Cardiac ventricle fibroblast (primary cell): ENCODE results near the gene GDF7. TPM values are rescaled to one million over a fixed set of nuclear protein-coding genes. Genes with fewer than 3 reads are reported as not detected.

Experiments
- total RNA-seq: library from RNA; depleted of rRNA; stranded (reverse); fragments of >200 nt; gene quantifications from 2 replicates; pipeline ENCODE4 v1.2.3, GENCODE V29; 2015

Gene GDF7
- total RNA-seq = under 0.01 TPM in 1 of 2 replicates, not detected in the other

GRCh38 chr2:20666304-20667150 is at the start of gene GDF7:
Gene GDF7, plus strand, starts transcription at chr2:20667144. Its CDS starts 96 bp downstream, at chr2:20667240.

DNA sequence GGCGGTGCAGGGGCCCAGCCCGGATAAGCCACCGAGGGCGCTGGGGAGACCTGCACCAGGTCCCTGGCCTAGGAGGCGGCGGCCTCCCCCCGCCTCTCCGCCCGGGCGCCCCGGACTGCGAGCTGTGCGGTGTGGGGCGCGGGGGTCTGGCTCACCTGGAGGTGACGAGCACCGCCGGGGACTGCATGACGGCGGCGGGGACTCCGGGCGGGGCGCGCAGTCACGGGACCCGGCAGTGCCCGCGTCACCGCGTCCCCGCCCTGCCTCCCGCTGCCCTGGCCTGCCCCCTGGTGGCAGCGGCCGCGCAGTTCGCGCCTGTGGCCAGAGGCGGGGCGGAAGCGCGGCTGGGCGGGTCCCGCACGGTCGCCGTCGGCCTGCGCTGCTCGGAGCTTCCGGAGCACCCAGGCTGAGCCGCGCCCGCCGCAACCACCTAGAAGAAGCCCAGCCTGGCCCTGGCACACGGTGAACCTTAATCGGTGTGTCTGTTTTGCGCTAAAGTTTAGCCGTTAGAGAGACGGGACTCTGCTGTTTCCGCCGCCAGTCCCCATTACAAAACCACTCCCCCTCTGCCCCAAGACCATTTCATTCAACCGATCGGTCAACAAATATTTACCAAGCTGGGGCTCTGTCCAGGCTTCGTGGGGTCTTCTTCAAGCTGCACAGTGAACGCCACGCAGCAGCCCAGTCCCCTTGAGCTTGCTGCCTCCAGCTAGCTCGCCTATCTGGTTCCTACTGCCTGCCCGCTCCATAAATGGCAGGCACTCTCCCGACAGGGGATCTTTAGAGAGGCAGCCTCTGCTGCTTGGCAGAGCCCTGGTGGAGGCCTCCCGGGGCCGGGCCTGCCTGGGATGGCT is 15.8 kb upstream of the GDF7 start, which contains the start of gene HS1BP3:
Gene HS1BP3, minus strand, starts transcription at position 222 of the 854 bp plus-strand sequence. Its CDS starts 35 bp downstream, at position 187.

Other genes with a start within 250 kb of the GDF7 start
- 180 and 189 TPM in 2 replicates for gene RHOB, start 220.1 kb upstream of the GDF7 start, total RNA-seq
- 23.3 and 29.8 TPM in 2 replicates for gene HS1BP3, start 16.0 kb upstream of the GDF7 start, total RNA-seq
- gene LDAH, start 156.0 kb downstream of the GDF7 start, total RNA-seq = 11.5 and 16.2 TPM in 2 replicates